Measurements from ENCODE around the gene RAB9A.

Gene RAB9A

DNA sequence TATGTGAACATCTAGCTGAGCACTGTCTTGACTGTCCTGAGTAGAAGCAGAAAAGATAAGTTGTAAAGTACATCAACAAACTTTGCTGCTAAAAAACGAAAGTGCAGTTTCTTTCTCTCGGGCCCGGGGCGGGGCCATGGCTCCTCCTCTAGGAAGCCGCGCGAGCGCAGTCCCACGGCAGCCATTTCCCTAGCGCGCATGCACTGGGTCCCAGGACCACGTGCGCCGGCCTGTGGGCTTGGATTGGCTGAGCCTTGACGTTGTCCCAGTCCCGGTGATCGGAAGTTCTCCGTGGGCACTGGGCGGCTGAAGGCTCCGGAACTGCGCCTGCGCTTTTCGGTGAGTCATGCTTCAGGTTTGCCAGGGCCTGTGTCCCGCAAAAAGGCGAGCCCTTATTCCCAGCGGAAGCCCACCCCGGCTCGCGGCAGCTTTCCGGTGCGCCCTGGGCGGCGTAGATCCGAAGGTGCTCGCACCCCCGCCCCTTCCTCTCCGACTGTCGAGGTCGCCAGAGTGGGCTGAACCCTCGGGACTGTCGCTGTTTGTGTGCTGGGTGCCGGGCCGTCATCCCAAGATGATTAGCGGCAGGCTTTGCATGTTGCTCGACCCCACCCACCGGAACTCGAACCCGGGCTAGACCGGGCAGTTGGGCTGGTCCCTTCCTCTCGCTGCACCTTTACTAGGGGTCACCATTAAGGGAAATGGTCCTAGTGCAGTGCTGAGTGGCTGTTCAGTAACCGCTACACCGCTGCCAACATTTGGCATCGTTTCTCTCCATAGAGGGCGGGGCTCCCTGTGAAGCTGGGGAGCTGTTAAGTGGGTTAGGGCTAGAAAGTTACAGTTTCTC lies 35.9 kb upstream of the RAB9A start, which contains the start of gene TCEANC:
TCEANC (plus strand) TSS at position 292 of the 844 bp plus-strand sequence. CDS start 9,368 bp downstream, outside the sequence.
- H3K4me2 ChIP-seq (ENCODE audit: low read length), result peak within 1 kb of the TSS; percentile 75
- no peak within 1 kb of the TSS for H3K9ac ChIP-seq
- H3K27me3 ChIP-seq (ENCODE audit: control insufficient read depth, insufficient read depth, low read length), result no peaks in the 10 kb centered on the region
- peaks cover 4% of the 10 kb centered on the region for H3K4me1 ChIP-seq
- peak within 1 kb of the TSS; percentile 69 for H3K4me3 ChIP-seq (ENCODE audit: low read depth, low read length)
- no peaks in the 10 kb centered on the region for H3K9me3 ChIP-seq (ENCODE audit: control insufficient read depth, low read length)
- H3K36me3 ChIP-seq (ENCODE audit: control insufficient read depth, insufficient read depth, low read length), result no peaks in the 10 kb centered on the region
- no peaks in the 10 kb centered on the region for H3K79me2 ChIP-seq
- peak within 1 kb of the TSS; percentile 90 for H3K27ac ChIP-seq
- TF ChIP-seq, protein P1, sequence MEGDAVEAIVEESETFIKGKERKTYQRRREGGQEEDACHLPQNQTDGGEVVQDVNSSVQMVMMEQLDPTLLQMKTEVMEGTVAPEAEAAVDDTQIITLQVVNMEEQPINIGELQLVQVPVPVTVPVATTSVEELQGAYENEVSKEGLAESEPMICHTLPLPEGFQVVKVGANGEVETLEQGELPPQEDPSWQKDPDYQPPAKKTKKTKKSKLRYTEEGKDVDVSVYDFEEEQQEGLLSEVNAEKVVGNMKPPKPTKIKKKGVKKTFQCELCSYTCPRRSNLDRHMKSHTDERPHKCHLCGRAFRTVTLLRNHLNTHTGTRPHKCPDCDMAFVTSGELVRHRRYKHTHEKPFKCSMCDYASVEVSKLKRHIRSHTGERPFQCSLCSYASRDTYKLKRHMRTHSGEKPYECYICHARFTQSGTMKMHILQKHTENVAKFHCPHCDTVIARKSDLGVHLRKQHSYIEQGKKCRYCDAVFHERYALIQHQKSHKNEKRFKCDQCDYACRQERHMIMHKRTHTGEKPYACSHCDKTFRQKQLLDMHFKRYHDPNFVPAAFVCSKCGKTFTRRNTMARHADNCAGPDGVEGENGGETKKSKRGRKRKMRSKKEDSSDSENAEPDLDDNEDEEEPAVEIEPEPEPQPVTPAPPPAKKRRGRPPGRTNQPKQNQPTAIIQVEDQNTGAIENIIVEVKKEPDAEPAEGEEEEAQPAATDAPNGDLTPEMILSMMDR (IDR thresholded peaks at IDR 0.05), result no peak
- H2AFZ ChIP-seq, result peak within 1 kb of the TSS; percentile 87

DNA sequence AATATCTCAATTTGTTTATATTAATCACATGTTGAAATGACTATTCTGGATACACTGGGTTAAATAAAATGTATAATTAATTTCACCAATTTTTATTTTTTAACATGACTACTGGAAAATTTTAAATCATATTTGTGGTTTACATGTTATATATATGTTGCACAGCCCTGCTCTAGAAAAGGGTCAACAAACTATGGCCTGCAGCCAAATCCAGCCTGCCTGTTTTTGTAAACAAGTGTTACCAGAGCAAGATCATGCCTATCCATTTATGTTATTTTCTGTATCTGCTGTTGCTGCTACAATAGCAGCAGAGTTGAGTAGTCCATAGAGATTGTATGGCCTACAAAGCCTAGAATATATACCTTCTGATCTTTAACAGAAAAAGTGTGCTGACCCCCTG lies 34.8 kb upstream of the RAB9A start:
- Histone ChIP-seq H3K27ac (peak overlapping the region; percentile 90), H3K9me3 (ENCODE audit: control insufficient read depth, low read length) (no peaks in the 10 kb centered on the region), H3K9ac (no peak overlapping the region)

DNA sequence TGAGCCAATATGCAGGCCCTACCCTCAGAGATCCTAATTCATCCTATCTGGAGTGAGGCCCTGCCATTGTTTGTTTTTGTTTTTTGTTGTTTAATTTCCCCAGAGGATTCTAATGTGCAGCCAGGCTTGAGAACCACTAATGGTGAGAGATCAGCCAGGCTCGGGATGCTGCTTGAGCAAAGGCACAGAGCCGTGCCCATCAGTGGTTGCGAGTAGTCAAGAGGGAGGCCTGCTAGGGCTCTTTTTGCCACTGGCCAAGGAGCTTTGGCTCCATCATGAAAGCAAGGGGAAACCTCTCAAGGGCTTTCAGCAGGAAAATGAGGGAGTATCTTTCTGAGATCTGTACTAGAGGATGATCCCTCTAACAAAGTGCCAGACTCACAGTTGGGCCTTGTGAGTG lies 33.3 kb upstream of the RAB9A start:
- H3K4me1 ChIP-seq, result peaks cover 4% of the 10 kb centered on the region
- H3K9ac ChIP-seq, result no peak overlapping the region
- no peak overlapping the region for H3K4me3 ChIP-seq (ENCODE audit: low read depth, low read length)
- H3K36me3 ChIP-seq (ENCODE audit: control insufficient read depth, insufficient read depth, low read length), result no peaks in the 10 kb centered on the region
- no peaks in the 10 kb centered on the region for H3K9me3 ChIP-seq (ENCODE audit: control insufficient read depth, low read length)
- no peaks in the 10 kb centered on the region for H3K27me3 ChIP-seq (ENCODE audit: control insufficient read depth, insufficient read depth, low read length)
- H2AFZ ChIP-seq, result no peak overlapping the region
- H3K79me2 ChIP-seq, result no peaks in the 10 kb centered on the region
- no peak overlapping the region for H3K4me2 ChIP-seq (ENCODE audit: low read length)
- TF ChIP-seq, protein P1 (IDR thresholded peaks at IDR 0.05), result no peak
- no peak overlapping the region for H3K27ac ChIP-seq

More for the DNA sequence above, 34.8 kb upstream of the RAB9A start:
- Histone ChIP-seq H3K36me3 (ENCODE audit: control insufficient read depth, insufficient read depth, low read length) (no peaks in the 10 kb centered on the region), H3K4me3 (ENCODE audit: low read depth, low read length) (peak overlapping the region; percentile 69), H3K4me2 (ENCODE audit: low read length) (peak overlapping the region; percentile 75), H3K4me1 (peaks cover 4% of the 10 kb centered on the region), H3K27me3 (ENCODE audit: control insufficient read depth, insufficient read depth, low read length) (no peaks in the 10 kb centered on the region), H3K79me2 (no peaks in the 10 kb centered on the region), H2AFZ (no peak overlapping the region)
- TF ChIP-seq, protein P1 (IDR thresholded peaks at IDR 0.05), result no peak

DNA sequence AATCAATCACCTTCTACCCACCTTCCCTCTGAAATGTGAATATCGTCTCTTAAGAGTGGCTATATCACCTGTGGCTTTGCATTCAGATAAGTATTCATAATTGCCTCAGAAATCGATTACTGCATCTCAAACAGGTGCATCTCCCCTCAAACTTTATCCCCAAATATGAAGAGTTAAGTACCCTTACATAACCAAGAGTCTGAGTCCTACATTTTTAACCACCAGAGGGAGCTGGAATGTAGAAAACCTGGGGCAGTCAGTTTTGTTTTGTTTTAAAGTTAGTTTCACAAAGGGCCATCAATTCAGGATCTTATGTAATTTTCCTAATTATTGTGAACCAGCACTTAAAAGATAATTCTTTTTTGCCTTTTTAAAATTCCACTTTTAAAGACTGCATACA lies 30.3 kb upstream of the RAB9A start:
- Histone ChIP-seq H3K27me3 (ENCODE audit: control insufficient read depth, insufficient read depth, low read length) (no peaks in the 10 kb centered on the region), H3K4me1 (peaks cover 4% of the 10 kb centered on the region), H3K4me2 (ENCODE audit: low read length) (peak overlapping the region; percentile 31), H3K79me2 (no peaks in the 10 kb centered on the region), H3K36me3 (ENCODE audit: control insufficient read depth, insufficient read depth, low read length) (no peaks in the 10 kb centered on the region), H3K4me3 (ENCODE audit: low read depth, low read length) (no peak overlapping the region), H3K9ac (no peak overlapping the region), H2AFZ (peak overlapping the region; percentile 51), H3K27ac (no peak overlapping the region), H3K9me3 (ENCODE audit: control insufficient read depth, low read length) (no peaks in the 10 kb centered on the region)
- TF ChIP-seq, protein P1 (IDR thresholded peaks at IDR 0.05), result peak; percentile 69

Measured in parathyroid adenoma (tissue), 2 donors.